Lower leg skin (tissue), 3 donors: ENCODE data around the gene HSD17B7.

Experiments used
- CTCF ChIP-seq, 3 donors: fragments of 450-650 bp; IDR thresholded peaks; one replicate each; pipeline ENCODE4 v1.5.1; 2016; ENCODE audit warnings: antibody characterized with exemption in 3 of 3, mild to moderate bottlenecking in 3 of 3, moderate library complexity in 2 of 3
- POLR2A ChIP-seq, 2 donors: fragments of 450-650 bp; IDR thresholded peaks; one replicate each; pipeline ENCODE4 v1.6.1; 2016 to 2017; ENCODE audit warnings: antibody characterized with exemption in 2 of 2, mild to moderate bottlenecking in 1 of 2, moderate library complexity in 1 of 2

GRCh38 chr1:162861101-162861500 is 70.6 kb downstream of the HSD17B7 start, which contains the start of gene CCDC190:
- TF ChIP-seq POLR2A (IDR thresholded peaks at IDR 0.05) (no peak), CTCF (IDR thresholded peaks at IDR 0.05) (no peak)
